ENCODE results near the gene CCKAR.

DNA sequence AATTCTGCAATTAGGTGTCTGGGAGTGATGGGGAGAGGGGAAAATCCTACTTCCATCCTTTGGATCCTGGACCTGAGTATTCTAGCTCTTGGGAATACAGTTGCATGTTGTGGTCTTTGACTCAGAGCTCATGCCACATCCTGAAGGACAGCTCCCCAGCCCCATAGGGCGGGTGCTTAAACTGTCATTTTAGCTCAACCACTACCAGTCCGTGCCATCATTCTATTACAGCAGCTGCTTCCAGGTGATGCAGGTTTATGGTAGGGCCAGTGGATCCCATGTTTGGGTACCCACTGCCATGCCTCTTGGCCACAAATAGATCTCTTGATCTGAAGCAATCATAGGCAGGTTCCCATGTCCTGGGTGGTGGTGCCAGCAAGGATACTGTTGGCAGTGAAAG lies 34.7 kb downstream of the CCKAR start:
- no peak for TF ChIP-seq JUND (IDR thresholded peaks at IDR 0.05; ENCODE audit: low read length)
- no peak for TF ChIP-seq SRF (IDR thresholded peaks at IDR 0.05; ENCODE audit: low read depth, low read length)
